ENCODE results near the gene TARBP2. TPM values are rescaled to one million over a fixed set of nuclear protein-coding genes. Genes with fewer than 3 reads are reported as not detected.

TARBP2 gene, protein sequence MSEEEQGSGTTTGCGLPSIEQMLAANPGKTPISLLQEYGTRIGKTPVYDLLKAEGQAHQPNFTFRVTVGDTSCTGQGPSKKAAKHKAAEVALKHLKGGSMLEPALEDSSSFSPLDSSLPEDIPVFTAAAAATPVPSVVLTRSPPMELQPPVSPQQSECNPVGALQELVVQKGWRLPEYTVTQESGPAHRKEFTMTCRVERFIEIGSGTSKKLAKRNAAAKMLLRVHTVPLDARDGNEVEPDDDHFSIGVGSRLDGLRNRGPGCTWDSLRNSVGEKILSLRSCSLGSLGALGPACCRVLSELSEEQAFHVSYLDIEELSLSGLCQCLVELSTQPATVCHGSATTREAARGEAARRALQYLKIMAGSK
- 37.4 TPM for polyA plus RNA-seq (2013, experiment 1 of 2)
- 37.2 TPM for polyA plus RNA-seq (2013, experiment 2 of 2)

GRCh38 chr12:53500776-53501614, at the start of gene TARBP2:
Gene TARBP2 (plus strand): TSS chr12:53501283. CDS start chr12:53501409, 126 bp downstream.
- peak within 1 kb of the TSS; percentile 2 for H4K5ac ChIP-seq (ENCODE audit: low read length)
- H3K4me1 ChIP-seq (ENCODE audit: control insufficient read depth, low read depth, low read length) = peaks cover 11% of the 10 kb centered on the region
- no peak within 1 kb of the TSS for H2BK120ac ChIP-seq (ENCODE audit: low read depth, low read length)
- H2BK5ac ChIP-seq (ENCODE audit: low read length) = peak within 1 kb of the TSS; percentile 92
- no peak within 1 kb of the TSS for H2BK15ac ChIP-seq (replicated peaks; ENCODE audit: low read depth)
- peak; percentile 100 for DNase-seq
- H3K36me3 ChIP-seq (ENCODE audit: control insufficient read depth, insufficient read depth, low read length) = no peaks in the 10 kb centered on the region
- H3K18ac ChIP-seq (ENCODE audit: low read length) = peak within 1 kb of the TSS; percentile 89
- peak within 1 kb of the TSS; percentile 67 for H3K4me3 ChIP-seq (ENCODE audit: low read length)
- WGBS (ENCODE audit: extremely low coverage, insufficient coverage, low lambda C conversion rate) = no CpG with 5 or more reads among the region's 74 CpGs
- peak within 1 kb of the TSS; percentile 85 for H3K27ac ChIP-seq (ENCODE audit: low read depth, low read length)
- H3K79me2 ChIP-seq (ENCODE audit: control insufficient read depth, insufficient read depth, low read length) = peaks cover 7% of the 10 kb centered on the region
- H2AK5ac ChIP-seq (ENCODE audit: low read length) = peak within 1 kb of the TSS; percentile 7
- H3K4ac ChIP-seq (ENCODE audit: low read depth, low read length) = peak within 1 kb of the TSS; percentile 74
- H3K56ac ChIP-seq (ENCODE audit: low read length) = peak within 1 kb of the TSS; percentile 99
- H4K8ac ChIP-seq (ENCODE audit: low read depth, low read length) = peak within 1 kb of the TSS; percentile 41
- H3K23ac ChIP-seq (ENCODE audit: low read length) = peak within 1 kb of the TSS; percentile 87
- peak within 1 kb of the TSS; percentile 93 for H3K4me2 ChIP-seq (ENCODE audit: low read length)
- H3K27me3 ChIP-seq (ENCODE audit: insufficient read depth, low read length, poor library complexity) = no peaks in the 10 kb centered on the region
- H3K9ac ChIP-seq (ENCODE audit: low read length) = peak within 1 kb of the TSS; percentile 93
- peaks cover 9% of the 10 kb centered on the region for H3K79me1 ChIP-seq (ENCODE audit: low read length)

- Histone ChIP-seq H2BK120ac (ENCODE audit: low read depth, low read length) (no peak within 1 kb of the TSS), H3K56ac (ENCODE audit: low read length) (peak within 1 kb of the TSS; percentile 99), H3K4ac (ENCODE audit: low read depth, low read length) (peak within 1 kb of the TSS; percentile 99), H3K36me3 (ENCODE audit: control insufficient read depth, insufficient read depth, low read length) (peaks cover 14% of the 10 kb centered on the region), H3K4me1 (ENCODE audit: control insufficient read depth, low read depth, low read length) (peaks cover 4% of the 10 kb centered on the region), H2BK5ac (ENCODE audit: low read length) (peak within 1 kb of the TSS; percentile 96), H3K79me1 (ENCODE audit: low read length) (peaks cover 13% of the 10 kb centered on the region), H2BK15ac (replicated peaks; ENCODE audit: low read depth) (no peak within 1 kb of the TSS), H3K27me3 (ENCODE audit: insufficient read depth, low read length, poor library complexity) (no peaks in the 10 kb centered on the region), H3K9ac (ENCODE audit: low read length) (peak within 1 kb of the TSS; percentile 100), H3K23ac (ENCODE audit: low read length) (peak within 1 kb of the TSS; percentile 80), H4K5ac (ENCODE audit: low read length) (peak within 1 kb of the TSS; percentile 23), H3K4me2 (ENCODE audit: low read length) (peak within 1 kb of the TSS; percentile 97), H3K18ac (ENCODE audit: low read length) (peak within 1 kb of the TSS; percentile 94), H3K27ac (ENCODE audit: low read depth, low read length) (peak within 1 kb of the TSS; percentile 96), H3K4me3 (ENCODE audit: low read length) (peak within 1 kb of the TSS; percentile 100), H3K79me2 (ENCODE audit: control insufficient read depth, insufficient read depth, low read length) (peaks cover 38% of the 10 kb centered on the region), H2AK5ac (ENCODE audit: low read length) (no peak within 1 kb of the TSS), H4K8ac (ENCODE audit: low read depth, low read length) (no peak within 1 kb of the TSS)
- WGBS (ENCODE audit: extremely low coverage, insufficient coverage, low lambda C conversion rate) = no CpG with 5 or more reads among the region's 32 CpGs
- DNase-seq = peak; percentile 100
Measured at GRCh38 chr12:53451661-53452158, 49.4 kb upstream of the TARBP2 start, which contains the start of gene PCBP2. Gene PCBP2 (plus strand): TSS chr12:53452102. CDS start chr12:53454801, 2,699 bp downstream.

- Histone ChIP-seq H3K4me1 (ENCODE audit: control insufficient read depth, low read depth, low read length) (peaks cover 4% of the 10 kb centered on the region), H3K56ac (ENCODE audit: low read length) (peak overlapping the region; percentile 99), H2BK15ac (replicated peaks; ENCODE audit: low read depth) (no peak overlapping the region), H3K18ac (ENCODE audit: low read length) (peak overlapping the region; percentile 94), H3K4ac (ENCODE audit: low read depth, low read length) (peak overlapping the region; percentile 99), H3K79me1 (ENCODE audit: low read length) (peaks cover 16% of the 10 kb centered on the region), H2BK5ac (ENCODE audit: low read length) (peak overlapping the region; percentile 96), H3K4me3 (ENCODE audit: low read length) (peak overlapping the region; percentile 100), H4K5ac (ENCODE audit: low read length) (peak overlapping the region; percentile 23), H3K23ac (ENCODE audit: low read length) (peak overlapping the region; percentile 80), H3K79me2 (ENCODE audit: control insufficient read depth, insufficient read depth, low read length) (peaks cover 45% of the 10 kb centered on the region), H2AK5ac (ENCODE audit: low read length) (no peak overlapping the region), H3K27me3 (ENCODE audit: insufficient read depth, low read length, poor library complexity) (no peaks in the 10 kb centered on the region), H3K36me3 (ENCODE audit: control insufficient read depth, insufficient read depth, low read length) (peaks cover 18% of the 10 kb centered on the region), H3K9ac (ENCODE audit: low read length) (peak overlapping the region; percentile 100), H4K8ac (ENCODE audit: low read depth, low read length) (no peak overlapping the region), H2BK120ac (ENCODE audit: low read depth, low read length) (no peak overlapping the region), H3K27ac (ENCODE audit: low read depth, low read length) (peak overlapping the region; percentile 96), H3K4me2 (ENCODE audit: low read length) (peak overlapping the region; percentile 97)
- WGBS (ENCODE audit: extremely low coverage, insufficient coverage, low lambda C conversion rate) = no CpG with 5 or more reads among the region's 82 CpGs
- peak; percentile 93 for DNase-seq
Measured at GRCh38 chr12:53452159-53453077, 48.7 kb upstream of the TARBP2 start.

DNA sequence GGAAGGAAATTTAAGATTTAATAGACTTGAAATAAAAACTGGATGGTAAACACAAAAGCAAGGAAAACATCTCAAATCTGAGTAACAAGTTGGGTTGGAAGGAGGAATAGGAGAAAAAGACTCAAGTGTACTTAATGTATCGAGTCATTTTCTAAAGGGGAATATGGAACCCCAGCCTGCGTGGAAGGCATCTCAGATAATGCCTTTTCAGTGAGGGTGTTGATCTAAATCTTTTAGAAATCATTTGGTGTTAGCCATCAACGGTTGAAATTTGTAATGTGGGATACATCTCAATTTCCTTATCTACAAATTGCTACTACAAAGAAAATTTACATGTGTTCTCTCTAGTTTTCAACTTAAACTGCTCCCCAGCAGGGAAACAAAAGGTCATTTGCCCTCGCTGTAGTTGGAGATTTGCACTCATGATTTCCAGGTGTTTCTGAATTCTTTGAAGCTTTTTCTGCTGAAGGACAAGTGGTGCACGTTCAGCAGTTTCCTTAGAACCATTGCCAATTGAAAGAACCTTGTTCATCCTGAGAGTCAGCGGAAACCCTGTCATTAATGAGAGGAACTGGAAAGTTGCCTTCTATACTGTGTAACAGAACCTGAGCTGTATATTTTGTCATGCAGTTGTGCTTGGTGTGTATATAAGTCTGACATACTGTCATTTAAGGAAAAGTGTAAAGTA, 47.0 kb upstream of the TARBP2 start:
- H3K4me2 ChIP-seq (ENCODE audit: low read length) = peak overlapping the region; percentile 60
- no peak overlapping the region for H2AK5ac ChIP-seq (ENCODE audit: low read length)
- no peak overlapping the region for H3K18ac ChIP-seq (ENCODE audit: low read length)
- H3K4ac ChIP-seq (ENCODE audit: low read depth, low read length) = no peak overlapping the region
- H3K36me3 ChIP-seq (ENCODE audit: control insufficient read depth, insufficient read depth, low read length) = peaks cover 22% of the 10 kb centered on the region
- H3K27ac ChIP-seq (ENCODE audit: low read depth, low read length) = no peak overlapping the region
- peaks cover 19% of the 10 kb centered on the region for H3K79me1 ChIP-seq (ENCODE audit: low read length)
- H3K23ac ChIP-seq (ENCODE audit: low read length) = no peak overlapping the region
- H3K56ac ChIP-seq (ENCODE audit: low read length) = peak overlapping the region; percentile 22
- H2BK5ac ChIP-seq (ENCODE audit: low read length) = no peak overlapping the region
- peak overlapping the region; percentile 30 for H3K4me3 ChIP-seq (ENCODE audit: low read length)
- peaks cover 4% of the 10 kb centered on the region for H3K4me1 ChIP-seq (ENCODE audit: control insufficient read depth, low read depth, low read length)
- H3K9ac ChIP-seq (ENCODE audit: low read length) = peak overlapping the region; percentile 64
- no peak overlapping the region for H2BK120ac ChIP-seq (ENCODE audit: low read depth, low read length)
- H3K79me2 ChIP-seq (ENCODE audit: control insufficient read depth, insufficient read depth, low read length) = peaks cover 50% of the 10 kb centered on the region
- no peak overlapping the region for H4K8ac ChIP-seq (ENCODE audit: low read depth, low read length)
- no peaks in the 10 kb centered on the region for H3K27me3 ChIP-seq (ENCODE audit: insufficient read depth, low read length, poor library complexity)
- DNase-seq = no peak
- no CpG with 5 or more reads among the region's 6 CpGs for WGBS (ENCODE audit: extremely low coverage, insufficient coverage, low lambda C conversion rate)
- no peak overlapping the region for H4K5ac ChIP-seq (ENCODE audit: low read length)
- H2BK15ac ChIP-seq (replicated peaks; ENCODE audit: low read depth) = no peak overlapping the region
